Liver (tissue), 9 donors: Measurements from ENCODE around the gene GPR132. TPM values are rescaled to one million over a fixed set of nuclear protein-coding genes. Genes with fewer than 3 reads are reported as not detected.
"Not testable (repeated sequence)": the region's sequence is repeated elsewhere in the genome, so short reads cannot be mapped to it uniquely, and the experiment has no call there.

Experiments
- DNase-seq: peaks from one replicate; pipeline ENCODE4 v3.0.0-alpha.2; 2017; ENCODE audit warnings: low spot score
- H3K27ac ChIP-seq, 2 donors: one replicate each; pipeline ENCODE4 v1.7.0; 2013; ENCODE audit warnings: inconsistent platforms in 2 of 2, low read length in 2 of 2, control low read depth in 1 of 2, low read depth in 1 of 2, mild to moderate bottlenecking in 1 of 2
- H3K27me3 ChIP-seq, 4 donors: one replicate each; pipeline versions ENCODE4 v1.6.1 to v1.7.0; 2013; ENCODE audit warnings: low read length in 3 of 4, inconsistent platforms in 1 of 4, mild to moderate bottlenecking in 1 of 4, moderate library complexity in 1 of 4; ENCODE audit not compliant: control insufficient read depth in 4 of 4, insufficient read depth in 4 of 4
- H3K36me3 ChIP-seq, 4 donors: one replicate each; pipeline versions ENCODE4 v1.6.1 to v1.7.0; 2013; ENCODE audit warnings: low read length in 3 of 4, mild to moderate bottlenecking in 3 of 4, low read depth in 1 of 4, moderate library complexity in 1 of 4; ENCODE audit not compliant: control insufficient read depth in 4 of 4, insufficient read depth in 3 of 4
- H3K4me1 ChIP-seq, 4 donors: one replicate each; pipeline versions ENCODE4 v1.6.1 to v1.7.0; 2013; ENCODE audit warnings: low read length in 3 of 4, mild to moderate bottlenecking in 3 of 4, moderate library complexity in 1 of 4; ENCODE audit not compliant: control insufficient read depth in 4 of 4, insufficient read depth in 4 of 4
- H3K4me3 ChIP-seq, 3 donors: one replicate each; pipeline versions ENCODE4 v1.6.1 to v1.7.0; 2013; ENCODE audit warnings: low read length in 3 of 3, control low read depth in 1 of 3, low read depth in 1 of 3, mild to moderate bottlenecking in 1 of 3
- H3K9ac ChIP-seq, 2 donors: one replicate each; pipeline ENCODE4 v1.7.0; 2013; ENCODE audit warnings: low read length in 2 of 2, mild to moderate bottlenecking in 2 of 2, moderate library complexity in 2 of 2, control low read depth in 1 of 2, low read depth in 1 of 2
- H3K9me3 ChIP-seq, 4 donors: one replicate each; pipeline versions ENCODE4 v1.6.1 to v1.7.0; 2013; ENCODE audit warnings: low read length in 3 of 4; ENCODE audit not compliant: control insufficient read depth in 4 of 4
- FOXA2 ChIP-seq: IDR thresholded peaks from 2 replicates; pipeline ENCODE4 v1.6.1; 2016; ENCODE audit warnings: antibody characterized with exemption
- HNF4A ChIP-seq, 2 donors: conservative IDR thresholded peaks; 2 replicates each; pipeline ENCODE4 v1.6.1; 2016; ENCODE audit warnings: antibody characterized with exemption in 2 of 2, mild to moderate bottlenecking in 2 of 2
- HNF4G ChIP-seq: IDR thresholded peaks from 2 replicates; pipeline ENCODE4 v1.6.1; 2016; ENCODE audit warnings: antibody characterized with exemption
- JUND ChIP-seq, 2 donors: IDR thresholded peaks; 2 replicates each; pipeline ENCODE4 v1.6.1; 2016; ENCODE audit warnings: antibody characterized with exemption in 2 of 2
- NR2F2 ChIP-seq: IDR thresholded peaks from 2 replicates; pipeline ENCODE4 v1.6.1; 2016; ENCODE audit warnings: antibody characterized with exemption
- WGBS: extraction: QIAGEN DNeasy Blood & Tissue Kit; methylation state at CpG from one replicate; pipeline ENCODE4 v1.1.7; 2013; 5-methylcytosine and 5-hydroxymethylcytosine counted together
- polyA plus RNA-seq, 2 donors: library from polyadenylated mRNA; stranded (reverse) in 1 of 2; unstranded in 1 of 2; fragments of 200-250 nt in 1 of 2; fragments of >200 nt in 1 of 2; fragmentation: Nextera tagmentation in 1 of 2; extraction: Ambion mirVana in 1 of 2; gene quantifications; one replicate each; pipeline versions ENCODE4 v1.2.1 to v1.2.3, GENCODE V29; 2013 to 2015
- total RNA-seq, 2 donors: library from RNA; depleted of rRNA; stranded (reverse); fragments of >200 nt; gene quantifications; one replicate each; pipeline ENCODE4 v1.2.3, GENCODE V29; 2014
- TF ChIP-seq, protein P1 (sequence below): fragments of 150-350 bp; IDR thresholded peaks from 2 replicates; pipeline ENCODE4 v1.5.1; 2017; ENCODE audit warnings: improper control_type of control experiment, low read depth, low read length; ENCODE audit not compliant: missing input control
- donor health status: healthy.
- donor health status: healthy.
- donor health status: healthy.
- donor health status: healthy.
- donor health status: healthy.

Gene GPR132
- total and polyA plus RNA-seq, 4 donors: 0.32 to 1.2 (median 0.75) TPM

DNA sequence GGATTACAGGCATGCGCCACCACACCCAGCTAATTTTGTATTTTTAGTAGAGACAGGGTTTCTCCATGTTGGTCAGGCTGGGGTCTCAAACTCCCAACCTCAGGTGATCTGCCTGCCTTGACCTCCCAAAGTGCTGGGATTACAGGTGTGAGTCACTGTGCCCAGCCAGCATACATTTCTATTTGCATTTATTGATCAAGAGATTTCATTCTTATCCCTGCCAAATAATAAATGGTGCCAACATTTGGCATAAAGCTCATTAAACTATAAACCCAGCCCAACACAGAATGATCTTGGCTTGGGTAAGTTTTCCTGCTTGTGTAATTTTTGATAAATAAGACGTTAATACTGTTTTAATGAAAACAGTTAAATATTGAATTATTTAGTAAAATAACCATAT, 29.6 kb downstream of the GPR132 start:
- not testable (repeated sequence) for H3K9ac ChIP-seq, H3K27me3 ChIP-seq, DNase-seq, H3K4me1 ChIP-seq, H3K9me3 ChIP-seq, H3K4me3 ChIP-seq, H3K36me3 ChIP-seq, H3K27ac ChIP-seq
- 78% methylated on average over 2 of the region's 2 CpGs for WGBS

DNA sequence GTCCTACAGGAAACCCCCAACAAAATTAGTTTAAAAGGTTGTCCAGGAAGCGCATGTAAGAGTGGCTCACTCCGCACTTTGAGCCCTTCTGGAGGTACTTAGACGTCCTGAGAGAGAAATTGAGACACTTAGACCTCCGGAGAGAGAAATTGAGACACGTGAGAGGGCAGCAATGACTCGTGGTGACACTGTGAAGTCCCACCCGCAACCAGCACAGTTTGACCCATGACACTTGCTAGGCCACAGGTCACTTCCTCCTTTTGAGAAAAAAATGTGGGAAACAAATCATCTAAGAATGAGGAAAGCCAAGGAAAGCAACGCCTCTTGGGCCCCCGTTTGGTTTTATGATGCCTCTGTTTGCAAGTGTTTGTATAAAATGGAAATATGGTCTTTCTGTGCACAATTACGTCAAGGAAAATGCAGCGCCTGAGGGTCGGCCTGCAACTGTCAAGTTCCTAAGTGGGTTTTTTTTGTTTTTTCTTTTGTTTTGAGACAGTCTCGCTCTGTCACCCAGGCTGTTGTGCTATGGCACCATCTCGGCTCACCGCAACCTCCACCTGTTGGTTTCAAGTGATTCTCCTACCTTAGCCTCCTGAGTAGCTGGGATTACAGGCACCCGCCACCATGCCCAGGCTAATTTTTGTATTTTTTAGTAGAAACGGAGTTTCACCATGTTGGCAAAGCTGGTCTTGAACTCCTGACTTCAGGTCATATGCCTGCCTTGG, 30.8 kb downstream of the GPR132 start:
- DNase-seq: no peak
- Histone ChIP-seq H3K27ac (no peak overlapping the region), H3K36me3 (no peaks in the 10 kb centered on the region), H3K4me3 (no peak overlapping the region), H3K4me1 (no peaks in the 10 kb centered on the region), H3K9ac (no peak overlapping the region), H3K27me3 (peaks cover 0 to 3% (median 0%) of the 10 kb centered on the region in 4 donors), H3K9me3 (peaks cover 0 to 3% (median 1%) of the 10 kb centered on the region in 4 donors)
- WGBS: 77% methylated on average over 17 of the region's 17 CpGs
- no peak for TF ChIP-seq HNF4G
- TF ChIP-seq NR2F2: no peak
- TF ChIP-seq FOXA2: no peak
- no peak for TF ChIP-seq HNF4A (conservative IDR thresholded peaks at IDR 0.05)
- no peak for TF ChIP-seq JUND (IDR thresholded peaks at IDR 0.05)
- TF ChIP-seq, protein P1, sequence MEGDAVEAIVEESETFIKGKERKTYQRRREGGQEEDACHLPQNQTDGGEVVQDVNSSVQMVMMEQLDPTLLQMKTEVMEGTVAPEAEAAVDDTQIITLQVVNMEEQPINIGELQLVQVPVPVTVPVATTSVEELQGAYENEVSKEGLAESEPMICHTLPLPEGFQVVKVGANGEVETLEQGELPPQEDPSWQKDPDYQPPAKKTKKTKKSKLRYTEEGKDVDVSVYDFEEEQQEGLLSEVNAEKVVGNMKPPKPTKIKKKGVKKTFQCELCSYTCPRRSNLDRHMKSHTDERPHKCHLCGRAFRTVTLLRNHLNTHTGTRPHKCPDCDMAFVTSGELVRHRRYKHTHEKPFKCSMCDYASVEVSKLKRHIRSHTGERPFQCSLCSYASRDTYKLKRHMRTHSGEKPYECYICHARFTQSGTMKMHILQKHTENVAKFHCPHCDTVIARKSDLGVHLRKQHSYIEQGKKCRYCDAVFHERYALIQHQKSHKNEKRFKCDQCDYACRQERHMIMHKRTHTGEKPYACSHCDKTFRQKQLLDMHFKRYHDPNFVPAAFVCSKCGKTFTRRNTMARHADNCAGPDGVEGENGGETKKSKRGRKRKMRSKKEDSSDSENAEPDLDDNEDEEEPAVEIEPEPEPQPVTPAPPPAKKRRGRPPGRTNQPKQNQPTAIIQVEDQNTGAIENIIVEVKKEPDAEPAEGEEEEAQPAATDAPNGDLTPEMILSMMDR: no peak

DNA sequence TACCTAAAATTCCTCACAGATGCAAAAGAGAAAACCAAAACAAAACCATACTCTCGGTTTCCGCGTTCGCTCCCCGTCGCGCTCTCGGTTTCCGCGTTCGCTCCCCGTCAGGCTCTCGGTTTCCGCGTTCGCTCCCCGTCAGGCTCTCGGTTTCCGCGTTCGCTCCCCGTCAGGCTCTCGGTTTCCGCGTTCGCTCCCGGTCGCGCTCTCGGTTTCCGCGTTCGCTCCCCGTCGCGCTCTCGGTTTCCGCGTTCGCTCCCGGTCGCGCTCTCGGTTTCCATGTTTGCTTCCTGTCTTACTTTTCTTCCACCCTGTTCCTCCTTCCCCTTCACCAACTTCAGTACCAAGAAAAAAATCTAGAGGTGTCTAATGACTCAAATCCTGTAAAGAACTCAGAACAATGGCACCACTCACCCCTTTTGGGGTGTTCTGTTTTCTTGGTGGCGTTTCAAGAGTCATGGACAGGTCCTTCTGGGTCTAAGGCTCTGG, 31.8 kb downstream of the GPR132 start:
- not testable (repeated sequence) for H3K27ac ChIP-seq, DNase-seq

DNA sequence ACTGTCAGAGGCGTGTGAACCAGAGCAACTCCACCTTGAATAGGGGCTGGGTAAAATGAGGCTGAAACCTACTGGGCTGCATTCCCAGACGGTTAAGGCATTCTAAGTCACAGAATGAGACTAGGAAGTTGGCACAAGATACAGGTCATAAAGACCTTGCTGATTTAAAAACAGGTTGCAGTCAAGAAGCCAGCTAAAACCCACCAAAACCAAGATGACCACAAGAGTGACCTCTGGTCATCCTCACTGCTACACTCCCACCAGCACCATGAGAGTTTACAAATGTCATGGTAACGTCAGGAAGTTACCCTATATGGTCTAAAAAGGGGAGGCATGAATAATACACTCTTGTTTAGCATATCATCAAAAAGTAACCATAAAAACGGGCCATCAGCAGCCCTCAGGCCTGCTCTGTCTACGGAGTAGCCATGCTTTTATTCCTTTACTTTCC, 32.8 kb downstream of the GPR132 start:
- not testable (repeated sequence) for H3K9me3 ChIP-seq, H3K36me3 ChIP-seq, H3K27me3 ChIP-seq, H3K9ac ChIP-seq, H3K27ac ChIP-seq, DNase-seq, H3K4me1 ChIP-seq, H3K4me3 ChIP-seq
- 85% methylated on average over 5 of the region's 5 CpGs for WGBS

More for the DNA sequence above, 31.8 kb downstream of the GPR132 start:
- H3K27me3 ChIP-seq, H3K36me3 ChIP-seq, H3K9me3 ChIP-seq, H3K4me1 ChIP-seq, H3K9ac ChIP-seq: not testable (repeated sequence)
- WGBS: 8% methylated on average over 45 of the region's 45 CpGs
- H3K4me3 ChIP-seq: peak overlapping the region in 2 of 3 donors; percentile 2 to 34
